GM12801 (cell line): ENCODE results near the gene LPAR5.

Experiments used
- TF ChIP-seq, protein P1 (sequence below): IDR thresholded peaks from one replicate; pipeline ENCODE4 v1.5.1; 2011; ENCODE audit warnings: control low read depth; ENCODE audit not compliant: insufficient read length; ENCODE audit errors: extremely low read depth

Gene LPAR5

DNA sequence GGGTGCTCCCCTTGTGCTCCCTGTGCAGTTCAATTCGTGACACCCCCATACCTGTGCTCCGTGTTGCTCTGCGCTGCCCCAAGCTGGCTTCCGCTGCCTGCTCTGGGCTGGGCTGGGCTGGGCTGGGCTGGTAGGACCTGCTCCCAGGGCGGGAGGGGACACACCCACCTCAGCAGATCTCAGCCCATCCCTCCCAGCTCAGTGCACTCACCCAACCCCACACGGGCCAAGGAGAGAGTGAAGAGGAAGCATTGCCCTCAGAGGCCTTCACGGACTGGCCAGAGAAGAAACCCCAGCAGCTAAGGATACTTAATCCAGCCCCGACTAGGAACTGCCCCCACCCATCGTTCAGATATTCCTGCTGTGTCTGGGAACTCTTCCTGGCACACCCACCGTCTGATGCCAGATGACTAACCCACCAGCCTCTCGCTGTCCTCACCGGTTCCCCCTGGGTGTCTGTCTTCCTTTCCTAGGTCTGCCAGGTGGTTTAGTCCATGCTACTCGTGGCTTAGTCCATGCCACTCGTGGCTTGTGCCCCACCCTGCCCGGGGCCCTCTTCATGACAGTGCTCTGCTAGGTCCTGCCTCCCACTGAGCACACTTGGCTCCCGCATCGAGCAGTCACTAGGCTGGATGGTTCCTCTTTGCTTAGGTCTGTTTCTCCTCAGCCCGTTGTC lies at the start of gene LPAR5:
TSS of gene LPAR5 (minus strand) at position 104 of the 676 bp plus-strand sequence. CDS start 14,711 bp downstream, outside the sequence.
- TF ChIP-seq, protein P1, sequence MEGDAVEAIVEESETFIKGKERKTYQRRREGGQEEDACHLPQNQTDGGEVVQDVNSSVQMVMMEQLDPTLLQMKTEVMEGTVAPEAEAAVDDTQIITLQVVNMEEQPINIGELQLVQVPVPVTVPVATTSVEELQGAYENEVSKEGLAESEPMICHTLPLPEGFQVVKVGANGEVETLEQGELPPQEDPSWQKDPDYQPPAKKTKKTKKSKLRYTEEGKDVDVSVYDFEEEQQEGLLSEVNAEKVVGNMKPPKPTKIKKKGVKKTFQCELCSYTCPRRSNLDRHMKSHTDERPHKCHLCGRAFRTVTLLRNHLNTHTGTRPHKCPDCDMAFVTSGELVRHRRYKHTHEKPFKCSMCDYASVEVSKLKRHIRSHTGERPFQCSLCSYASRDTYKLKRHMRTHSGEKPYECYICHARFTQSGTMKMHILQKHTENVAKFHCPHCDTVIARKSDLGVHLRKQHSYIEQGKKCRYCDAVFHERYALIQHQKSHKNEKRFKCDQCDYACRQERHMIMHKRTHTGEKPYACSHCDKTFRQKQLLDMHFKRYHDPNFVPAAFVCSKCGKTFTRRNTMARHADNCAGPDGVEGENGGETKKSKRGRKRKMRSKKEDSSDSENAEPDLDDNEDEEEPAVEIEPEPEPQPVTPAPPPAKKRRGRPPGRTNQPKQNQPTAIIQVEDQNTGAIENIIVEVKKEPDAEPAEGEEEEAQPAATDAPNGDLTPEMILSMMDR: no peak

DNA sequence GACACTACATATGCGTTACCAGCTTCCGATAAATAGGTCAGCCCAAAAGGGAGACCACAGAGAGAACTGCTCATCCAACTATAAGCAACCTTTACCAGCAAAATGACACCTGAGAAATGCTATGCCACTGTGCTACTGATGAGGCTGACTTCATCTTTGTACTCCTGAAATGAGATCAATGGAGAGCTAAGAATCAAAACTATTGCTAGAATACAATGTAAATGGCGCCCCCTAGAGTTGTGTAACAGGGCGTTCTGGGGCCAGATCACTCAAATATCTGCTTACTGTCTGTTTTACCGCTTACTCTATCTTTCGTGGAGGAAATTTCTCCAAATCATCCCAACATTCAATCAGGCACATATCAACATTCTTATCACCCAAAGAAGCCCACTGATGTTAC lies 48.9 kb upstream of the LPAR5 start:
- TF ChIP-seq, protein P1: no peak

DNA sequence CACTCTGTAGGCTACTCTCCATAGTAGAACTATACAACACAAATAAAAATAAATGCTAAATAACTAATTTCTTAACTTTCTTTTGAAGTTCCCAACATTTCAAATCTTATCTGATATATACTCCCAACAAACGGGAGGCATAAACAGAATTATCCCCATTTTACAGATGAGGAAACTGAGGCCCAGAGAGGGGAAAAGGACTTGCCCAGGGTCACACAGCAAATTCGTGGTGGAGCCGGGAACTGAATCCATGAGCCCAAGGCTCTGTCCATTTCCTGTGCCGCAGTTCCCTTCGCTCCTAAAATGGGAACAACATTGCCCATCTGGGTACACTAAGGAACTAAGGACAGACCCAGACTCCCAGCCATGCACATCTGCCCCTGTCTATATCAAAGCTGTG lies 41.2 kb upstream of the LPAR5 start:
- TF ChIP-seq, protein P1: no peak

DNA sequence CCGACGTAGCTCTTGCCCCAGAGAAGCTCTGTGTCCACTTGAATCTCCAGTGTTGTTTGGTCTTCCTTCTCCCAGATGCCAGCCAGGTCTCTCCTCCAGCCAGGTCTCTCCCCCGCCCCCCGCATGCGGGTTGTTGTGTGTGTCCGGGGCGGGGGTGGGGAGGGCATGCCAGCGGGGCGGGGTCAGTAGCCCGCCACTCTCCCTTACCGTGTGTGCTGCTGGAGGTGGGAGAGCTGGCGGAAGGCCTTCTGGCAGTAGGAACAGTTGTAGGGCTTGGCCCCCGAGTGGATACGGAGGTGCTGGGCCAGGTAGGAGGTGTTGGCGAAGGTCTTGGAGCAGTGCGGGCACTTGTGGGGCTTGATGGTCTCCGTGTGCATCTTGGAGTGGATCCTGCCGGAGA lies 36.4 kb upstream of the LPAR5 start:
- TF ChIP-seq, protein P1: no peak

DNA sequence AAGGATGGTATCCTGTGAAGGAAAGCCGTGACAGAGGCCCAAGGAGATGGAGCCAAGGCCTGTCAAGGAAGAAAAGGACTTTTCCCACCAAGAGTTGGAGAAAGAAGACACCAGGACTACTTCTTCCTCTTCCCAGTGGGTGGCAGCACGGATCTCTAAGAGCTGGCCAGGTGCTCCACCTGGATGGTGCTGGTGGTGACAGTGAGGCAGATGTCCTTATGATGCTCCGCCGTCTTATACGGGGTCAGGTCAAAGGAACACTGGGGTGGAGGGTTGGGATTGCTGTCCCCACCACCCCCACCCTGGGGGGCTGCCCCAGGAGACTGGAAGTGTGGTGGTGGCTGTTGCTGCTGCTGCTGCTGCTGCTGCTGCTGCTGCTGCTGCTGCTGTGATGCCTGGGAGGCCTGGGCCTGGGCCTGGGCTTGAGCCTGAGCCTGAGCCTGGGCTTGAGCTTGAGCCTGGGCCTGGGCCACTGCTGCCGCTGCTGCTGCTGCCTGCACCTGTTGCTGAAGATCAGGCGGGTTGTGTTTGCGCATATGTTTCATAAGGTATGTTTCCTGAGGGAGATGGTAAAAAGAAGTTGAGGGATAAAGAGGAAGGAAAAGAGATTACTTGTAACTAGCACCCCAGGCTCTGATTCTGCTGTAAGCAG lies 31.9 kb upstream of the LPAR5 start:
- TF ChIP-seq, protein P1: no peak

DNA sequence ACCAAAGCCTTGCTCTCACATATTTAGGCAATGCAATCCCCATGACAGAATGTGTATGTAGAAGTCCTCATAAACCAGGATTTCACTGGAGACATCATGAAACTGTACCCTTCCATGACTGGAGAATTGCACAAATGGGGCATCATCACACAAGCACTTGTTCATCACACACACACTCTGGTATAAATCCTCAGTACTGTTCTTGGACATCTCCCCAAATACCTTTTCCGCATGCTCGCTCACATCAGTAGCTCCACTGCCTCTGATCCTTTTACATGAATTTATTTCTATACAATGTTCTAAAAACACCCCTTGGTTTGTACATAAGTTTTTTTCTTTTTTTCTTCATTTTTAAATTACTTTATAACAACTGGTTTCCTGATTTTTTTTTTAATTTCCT lies 30.5 kb upstream of the LPAR5 start:
- TF ChIP-seq, protein P1: no peak

DNA sequence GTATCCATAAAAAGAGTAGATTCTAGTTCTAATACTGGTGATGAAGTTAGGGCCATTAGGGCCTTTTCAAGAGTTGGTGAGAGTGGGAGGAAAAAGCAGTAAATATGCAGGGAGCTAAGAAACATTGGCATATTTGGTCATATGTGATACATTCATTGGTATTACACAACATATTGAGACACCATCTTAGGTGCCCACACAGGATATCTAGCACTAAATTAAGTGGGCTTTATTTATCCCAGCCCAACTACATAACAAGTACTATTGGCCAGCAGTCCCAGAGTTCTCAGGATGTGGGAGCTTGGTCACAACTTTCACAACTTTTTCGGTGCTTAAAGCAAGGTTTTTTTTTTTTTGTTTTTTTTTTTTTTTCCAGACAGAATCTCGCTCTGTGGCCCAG lies 29.1 kb upstream of the LPAR5 start:
- TF ChIP-seq, protein P1: no peak
